ENCODE data around the gene CAMKMT. TPM values are rescaled to one million over a fixed set of nuclear protein-coding genes. Genes with fewer than 3 reads are reported as not detected.

The CAMKMT gene
- total RNA-seq, 4 donors from 2014 or later, result 2.6 to 9.5 (median 5.2) TPM

- intact Hi-C loops (cut with DNase I; ENCODE audit: low total_unique reads), result no loop called here
- Histone ChIP-seq H3K9me3 (no peaks in the 10 kb centered on the region), H3K27me3 (no peaks in the 10 kb centered on the region), H3K27ac (no peak overlapping the region), H3K36me3 (no peaks in the 10 kb centered on the region), H3K4me1 (peaks cover 7 to 9% of the 10 kb centered on the region in 2 donors), H3K4me3 (no peak overlapping the region)
- ATAC-seq (no peak), DNase-seq (no peak)
- TF ChIP-seq CTCF (IDR thresholded peaks at IDR 0.05 in 4 of 5, conservative IDR thresholded peaks at IDR 0.05 in 1 of 5) (no peak), POLR2A (IDR thresholded peaks at IDR 0.05) (no peak)
- in situ Hi-C loops (cut with MboI; ENCODE audit: low sequenced_read_pairs in 4 of 4), result loop anchor here in 1 of 4 donors (25.0 kb wide), 1 partner anchor 235 kb away; no protein-coding TSS in a partner anchor
Observed at GRCh38 chr2:44722026-44722625, 360.4 kb downstream of the CAMKMT start.

- H3K27me3 ChIP-seq, result no peaks in the 10 kb centered on the region
- H3K4me1 ChIP-seq, result peaks cover 7 to 12% of the 10 kb centered on the region in 2 donors
- DNase-seq (no peak), ATAC-seq (no peak)
- no peak for TF ChIP-seq POLR2A (IDR thresholded peaks at IDR 0.05)
- no peak for TF ChIP-seq CTCF (IDR thresholded peaks at IDR 0.05 in 4 of 5, conservative IDR thresholded peaks at IDR 0.05 in 1 of 5)
- H3K27ac ChIP-seq, result no peak overlapping the region
- in situ Hi-C loops (cut with MboI; ENCODE audit: low sequenced_read_pairs in 4 of 4) (loop anchor here in 1 of 4 donors (25.0 kb wide), 1 partner anchor 237 kb away; no protein-coding TSS in a partner anchor), intact Hi-C loops (cut with DNase I; ENCODE audit: low total_unique reads) (no loop called here)
- no peak overlapping the region for H3K4me3 ChIP-seq
- no peaks in the 10 kb centered on the region for H3K9me3 ChIP-seq
- H3K36me3 ChIP-seq, result no peaks in the 10 kb centered on the region
Observed at GRCh38 chr2:44723921-44724320, 362.2 kb downstream of the CAMKMT start.

GRCh38 chr2:44730593-44730992 is 368.8 kb downstream of the CAMKMT start:
- intact Hi-C loops (cut with DNase I; ENCODE audit: low total_unique reads), result no loop called here
- no peaks in the 10 kb centered on the region for H3K36me3 ChIP-seq
- no peak overlapping the region for H3K27ac ChIP-seq
- H3K4me3 ChIP-seq, result no peak overlapping the region
- DNase-seq, result no peak
- no peaks in the 10 kb centered on the region for H3K27me3 ChIP-seq
- H3K4me1 ChIP-seq, result peaks cover 7 to 12% of the 10 kb centered on the region in 2 donors
- no peak for ATAC-seq
- no peak for TF ChIP-seq CTCF (IDR thresholded peaks at IDR 0.05 in 4 of 5, conservative IDR thresholded peaks at IDR 0.05 in 1 of 5)
- no peak for TF ChIP-seq POLR2A (IDR thresholded peaks at IDR 0.05)
- in situ Hi-C loops (cut with MboI; ENCODE audit: low sequenced_read_pairs in 4 of 4), result no loop called here
- no peaks in the 10 kb centered on the region for H3K9me3 ChIP-seq

GRCh38 chr2:44731505-44731904 is 369.8 kb downstream of the CAMKMT start:
- Histone ChIP-seq H3K27ac (no peak overlapping the region), H3K36me3 (no peaks in the 10 kb centered on the region), H3K9me3 (peaks cover 0 to 3% (median 0%) of the 10 kb centered on the region in 3 donors), H3K27me3 (no peaks in the 10 kb centered on the region), H3K4me1 (peaks cover under 1 to 7% of the 10 kb centered on the region in 2 donors), H3K4me3 (no peak overlapping the region)
- no peak for DNase-seq
- intact Hi-C loops (cut with DNase I; ENCODE audit: low total_unique reads) (no loop called here), in situ Hi-C loops (cut with MboI; ENCODE audit: low sequenced_read_pairs in 4 of 4) (no loop called here)
- ATAC-seq, result no peak
- TF ChIP-seq CTCF (IDR thresholded peaks at IDR 0.05 in 4 of 5, conservative IDR thresholded peaks at IDR 0.05 in 1 of 5), result no peak
- no peak for TF ChIP-seq POLR2A (IDR thresholded peaks at IDR 0.05)

Data from gastrocnemius medialis (tissue), 4 donors.